ENCODE data around the gene LRRC8B.
"Not testable (repeated sequence)": the region's sequence is repeated elsewhere in the genome, so short reads cannot be mapped to it uniquely, and the experiment has no call there.

The LRRC8B gene

GRCh38 chr1:89525169-89525855 lies 683 bp downstream of the LRRC8B start:
- DNase-seq (ENCODE audit: low spot score): peak; percentile 62

- no peak for DNase-seq (ENCODE audit: low spot score)
These were observed 2.6 kb downstream of the LRRC8B start for GRCh38 chr1:89527256-89527655.

- DNase-seq (ENCODE audit: low spot score): no peak
These were observed 3.2 kb downstream of the LRRC8B start for GRCh38 chr1:89527750-89528381.

- no peak for DNase-seq (ENCODE audit: low spot score)
These were observed 3.8 kb downstream of the LRRC8B start for GRCh38 chr1:89528382-89528780.

- DNase-seq (ENCODE audit: low spot score): no peak
These were observed 4.6 kb downstream of the LRRC8B start for GRCh38 chr1:89529196-89529595.

GRCh38 chr1:89530444-89531089 lies 5.9 kb downstream of the LRRC8B start:
- no peak for DNase-seq (ENCODE audit: low spot score)

- DNase-seq (ENCODE audit: low spot score): no peak
These were observed 7.0 kb downstream of the LRRC8B start for GRCh38 chr1:89531480-89532139.

- no peak for DNase-seq (ENCODE audit: low spot score)
These were observed 7.6 kb downstream of the LRRC8B start for GRCh38 chr1:89532228-89532627.

- no peak for DNase-seq (ENCODE audit: low spot score)
These were observed 8.2 kb downstream of the LRRC8B start for GRCh38 chr1:89532866-89533265.

- DNase-seq (ENCODE audit: low spot score): no peak
These were observed 10.9 kb downstream of the LRRC8B start for GRCh38 chr1:89535537-89535936.

- no peak for DNase-seq (ENCODE audit: low spot score)
These were observed 12.1 kb downstream of the LRRC8B start for GRCh38 chr1:89536555-89537341.

GRCh38 chr1:89538361-89538760 lies 13.7 kb downstream of the LRRC8B start:
- no peak for DNase-seq (ENCODE audit: low spot score)

GRCh38 chr1:89539128-89539527 lies 14.5 kb downstream of the LRRC8B start:
- no peak for DNase-seq (ENCODE audit: low spot score)

GRCh38 chr1:89540406-89540970 lies 15.9 kb downstream of the LRRC8B start:
- no peak for DNase-seq (ENCODE audit: low spot score)

- no peak for DNase-seq (ENCODE audit: low spot score)
These were observed 17.7 kb downstream of the LRRC8B start for GRCh38 chr1:89542345-89542744.

- not testable (repeated sequence) for DNase-seq (ENCODE audit: low spot score)
These were observed 19.0 kb downstream of the LRRC8B start for GRCh38 chr1:89543632-89544031.

- DNase-seq (ENCODE audit: low spot score): no peak
These were observed 20.8 kb downstream of the LRRC8B start for GRCh38 chr1:89545264-89546038.

GRCh38 chr1:89546082-89546889 lies 21.7 kb downstream of the LRRC8B start:
- no peak for DNase-seq (ENCODE audit: low spot score)

GRCh38 chr1:89546934-89547562 lies 22.4 kb downstream of the LRRC8B start:
- no peak for DNase-seq (ENCODE audit: low spot score)
